ENCODE data around the gene ERG. TPM values are rescaled to one million over a fixed set of nuclear protein-coding genes. Genes with fewer than 3 reads are reported as not detected.

The ERG gene
- total RNA-seq, 2 experiments from 2014 or later: not detected

- H3K9me3 Mint-ChIP-seq: no peaks in the 10 kb centered on the region
- CTCF ChIA-PET: no interaction called here
- peaks cover 7 to 9% of the 10 kb centered on the region in 2 experiments for H3K27me3 ChIP-seq (ENCODE audit: control insufficient read depth in 1 of 2, insufficient read depth in 2 of 2, low read length in 2 of 2)
- H3K4me3 Mint-ChIP-seq: no peak overlapping the region
- POLR2A ChIA-PET: no interaction called here
- H3K36me3 Mint-ChIP-seq (ENCODE audit: low read depth): no peaks in the 10 kb centered on the region
- no peak for ATAC-seq (ENCODE audit: poor library complexity)
- H3K27ac ChIP-seq (ENCODE audit: low read depth in 1 of 2, low read length in 2 of 2): no peak overlapping the region
- H3K27me3 Mint-ChIP-seq: peaks cover 16% of the 10 kb centered on the region
- TF ChIP-seq, protein P1, sequence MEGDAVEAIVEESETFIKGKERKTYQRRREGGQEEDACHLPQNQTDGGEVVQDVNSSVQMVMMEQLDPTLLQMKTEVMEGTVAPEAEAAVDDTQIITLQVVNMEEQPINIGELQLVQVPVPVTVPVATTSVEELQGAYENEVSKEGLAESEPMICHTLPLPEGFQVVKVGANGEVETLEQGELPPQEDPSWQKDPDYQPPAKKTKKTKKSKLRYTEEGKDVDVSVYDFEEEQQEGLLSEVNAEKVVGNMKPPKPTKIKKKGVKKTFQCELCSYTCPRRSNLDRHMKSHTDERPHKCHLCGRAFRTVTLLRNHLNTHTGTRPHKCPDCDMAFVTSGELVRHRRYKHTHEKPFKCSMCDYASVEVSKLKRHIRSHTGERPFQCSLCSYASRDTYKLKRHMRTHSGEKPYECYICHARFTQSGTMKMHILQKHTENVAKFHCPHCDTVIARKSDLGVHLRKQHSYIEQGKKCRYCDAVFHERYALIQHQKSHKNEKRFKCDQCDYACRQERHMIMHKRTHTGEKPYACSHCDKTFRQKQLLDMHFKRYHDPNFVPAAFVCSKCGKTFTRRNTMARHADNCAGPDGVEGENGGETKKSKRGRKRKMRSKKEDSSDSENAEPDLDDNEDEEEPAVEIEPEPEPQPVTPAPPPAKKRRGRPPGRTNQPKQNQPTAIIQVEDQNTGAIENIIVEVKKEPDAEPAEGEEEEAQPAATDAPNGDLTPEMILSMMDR (IDR thresholded peaks at IDR 0.05): no peak
- peaks cover 0 to 7% of the 10 kb centered on the region in 2 experiments for H3K9me3 ChIP-seq (ENCODE audit: control insufficient read depth in 1 of 2, insufficient read depth in 1 of 2, low read length in 2 of 2)
- H3K36me3 ChIP-seq (ENCODE audit: insufficient read depth, low read length): no peaks in the 10 kb centered on the region
- peaks cover 3% of the 10 kb centered on the region for H3K4me1 ChIP-seq (ENCODE audit: insufficient read depth, low read length)
- H3K27ac Mint-ChIP-seq: no peak overlapping the region
- no peak for DNase-seq
- no peak overlapping the region for H3K4me3 ChIP-seq (ENCODE audit: low read length)
- intact Hi-C loops (cut with DNase I, micrococcal nuclease): no loop called here
- peaks cover 2% of the 10 kb centered on the region for H3K4me1 Mint-ChIP-seq (ENCODE audit: low read depth)
Measured at GRCh38 chr21:38511662-38512243, 13.5 kb upstream of the ERG start.

- POLR2A ChIA-PET: no interaction called here
Measured at GRCh38 chr21:38511198-38511597, 12.9 kb upstream of the ERG start.

DNA sequence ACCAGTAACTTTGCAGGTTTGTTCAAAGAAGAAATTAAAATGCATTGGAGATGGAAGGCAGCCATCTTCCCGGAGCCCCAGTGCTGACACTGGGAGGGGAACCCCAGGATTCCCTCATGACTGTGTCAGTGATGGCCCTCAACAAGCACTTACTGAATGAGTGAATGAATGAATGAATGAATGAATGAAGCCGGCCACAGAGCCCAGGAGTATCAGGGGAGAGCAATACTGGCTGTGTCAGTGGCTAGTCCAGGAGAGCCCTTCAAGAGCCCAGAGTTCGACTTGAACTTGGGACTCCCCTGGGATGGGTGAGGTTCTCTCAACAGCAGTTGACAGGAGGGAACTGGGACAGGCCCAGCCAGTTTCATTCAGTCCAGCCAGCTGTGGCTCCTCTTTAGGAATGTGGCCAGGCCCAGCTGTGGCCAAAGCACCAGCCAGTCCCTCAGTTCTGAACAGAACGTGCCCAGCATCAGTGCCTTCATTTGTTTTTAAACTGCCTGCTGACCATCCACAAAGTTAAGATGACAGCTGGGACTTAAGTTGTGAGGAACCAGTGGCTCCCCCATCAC, 9.2 kb upstream of the ERG start:
- no peaks in the 10 kb centered on the region for H3K36me3 Mint-ChIP-seq (ENCODE audit: low read depth)
- no peak overlapping the region for H3K27ac ChIP-seq (ENCODE audit: low read depth in 1 of 2, low read length in 2 of 2)
- intact Hi-C loops (cut with DNase I, micrococcal nuclease): loop anchor here (5.0 to 10.0 kb wide), 3 partner anchors 630 to 880 kb away; no protein-coding TSS in a partner anchor
- no peak overlapping the region for H3K27ac Mint-ChIP-seq
- H3K4me3 Mint-ChIP-seq: no peak overlapping the region
- H3K4me1 ChIP-seq (ENCODE audit: insufficient read depth, low read length): peaks cover 6% of the 10 kb centered on the region
- ChIA-PET CTCF (no interaction called here), POLR2A (no interaction called here)
- ATAC-seq (ENCODE audit: poor library complexity): no peak
- H3K27me3 ChIP-seq (ENCODE audit: control insufficient read depth in 1 of 2, insufficient read depth in 2 of 2, low read length in 2 of 2): peaks cover 11 to 13% of the 10 kb centered on the region in 2 experiments
- DNase-seq: no peak
- no peaks in the 10 kb centered on the region for H3K36me3 ChIP-seq (ENCODE audit: insufficient read depth, low read length)
- H3K9me3 Mint-ChIP-seq: no peaks in the 10 kb centered on the region
- H3K9me3 ChIP-seq (ENCODE audit: control insufficient read depth in 1 of 2, insufficient read depth in 1 of 2, low read length in 2 of 2): peaks cover 0 to 7% of the 10 kb centered on the region in 2 experiments
- H3K27me3 Mint-ChIP-seq: peaks cover 33% of the 10 kb centered on the region
- H3K4me1 Mint-ChIP-seq (ENCODE audit: low read depth): peaks cover 15% of the 10 kb centered on the region
- no peak overlapping the region for H3K4me3 ChIP-seq (ENCODE audit: low read length)
- TF ChIP-seq, protein P1 (IDR thresholded peaks at IDR 0.05): no peak

More at GRCh38 chr21:38511198-38511597, 12.9 kb upstream of the ERG start:
- ATAC-seq (ENCODE audit: poor library complexity) (no peak), DNase-seq (no peak)
- TF ChIP-seq, protein P1 (IDR thresholded peaks at IDR 0.05): no peak
- peaks cover 6% of the 10 kb centered on the region for H3K4me1 ChIP-seq (ENCODE audit: insufficient read depth, low read length)
- no peaks in the 10 kb centered on the region for H3K36me3 ChIP-seq (ENCODE audit: insufficient read depth, low read length)
- Mint-ChIP-seq H3K27ac (no peak overlapping the region), H3K36me3 (ENCODE audit: low read depth) (no peaks in the 10 kb centered on the region), H3K4me3 (no peak overlapping the region), H3K4me1 (ENCODE audit: low read depth) (peaks cover 8% of the 10 kb centered on the region), H3K27me3 (peaks cover 18% of the 10 kb centered on the region), H3K9me3 (no peaks in the 10 kb centered on the region)
- no peak overlapping the region for H3K4me3 ChIP-seq (ENCODE audit: low read length)
- H3K9me3 ChIP-seq (ENCODE audit: control insufficient read depth in 1 of 2, insufficient read depth in 1 of 2, low read length in 2 of 2): peaks cover 0 to 7% of the 10 kb centered on the region in 2 experiments
- CTCF ChIA-PET: no interaction called here
- peaks cover 7 to 9% of the 10 kb centered on the region in 2 experiments for H3K27me3 ChIP-seq (ENCODE audit: control insufficient read depth in 1 of 2, insufficient read depth in 2 of 2, low read length in 2 of 2)
- H3K27ac ChIP-seq (ENCODE audit: low read depth in 1 of 2, low read length in 2 of 2): no peak overlapping the region
- intact Hi-C loops (cut with DNase I, micrococcal nuclease): no loop called here

Measured in CD4-positive, alpha-beta T cell (primary cell).